HFF-Myc (cell line): ENCODE data around the gene COPB2.

ENCODE experiments used
- DNase-seq: peaks from one replicate; pipeline ENCODE4 v3.0.0-alpha.2; 2011; ENCODE audit warnings: low read depth; ENCODE audit errors: extremely low read depth
- H3K4me3 ChIP-seq: replicated peaks from 2 replicates; pipeline ENCODE4 v1.5.1; 2011; ENCODE audit warnings: low read depth, mild to moderate bottlenecking, control low read depth, low read length
- CTCF ChIP-seq: IDR thresholded peaks from 2 replicates; pipeline ENCODE4 v1.5.1; 2012; ENCODE audit warnings: mild to moderate bottlenecking, low read depth, low read length, control low read depth; ENCODE audit errors: missing control alignments

Gene COPB2

GRCh38 chr3:139358841-139359562, 30.4 kb downstream of the COPB2 start:
- no peak for TF ChIP-seq CTCF
- DNase-seq: no peak
- H3K4me3 ChIP-seq: no peak overlapping the region

- DNase-seq: no peak
- H3K4me3 ChIP-seq: no peak overlapping the region
- TF ChIP-seq CTCF: no peak
Observed at GRCh38 chr3:139357899-139358298, 31.5 kb downstream of the COPB2 start.

GRCh38 chr3:139355891-139356290, 33.6 kb downstream of the COPB2 start:
- no peak for TF ChIP-seq CTCF
- no peak for DNase-seq
- no peak overlapping the region for H3K4me3 ChIP-seq

GRCh38 chr3:139355476-139355875, 34.0 kb downstream of the COPB2 start:
- no peak for TF ChIP-seq CTCF
- H3K4me3 ChIP-seq: no peak overlapping the region
- DNase-seq: no peak

- no peak for DNase-seq
- TF ChIP-seq CTCF: no peak
- H3K4me3 ChIP-seq: no peak overlapping the region
Observed at GRCh38 chr3:139354661-139355060, 34.8 kb downstream of the COPB2 start.

- no peak overlapping the region for H3K4me3 ChIP-seq
- TF ChIP-seq CTCF: peak; percentile 74
- peak; percentile 47 for DNase-seq
Observed at GRCh38 chr3:139353920-139354556, 35.4 kb downstream of the COPB2 start.
